ENCODE results near the gene KIF22.
"Not testable (repeated sequence)": the region's sequence is repeated elsewhere in the genome, so short reads cannot be mapped to it uniquely, and the experiment has no call there.

The KIF22 gene

DNA sequence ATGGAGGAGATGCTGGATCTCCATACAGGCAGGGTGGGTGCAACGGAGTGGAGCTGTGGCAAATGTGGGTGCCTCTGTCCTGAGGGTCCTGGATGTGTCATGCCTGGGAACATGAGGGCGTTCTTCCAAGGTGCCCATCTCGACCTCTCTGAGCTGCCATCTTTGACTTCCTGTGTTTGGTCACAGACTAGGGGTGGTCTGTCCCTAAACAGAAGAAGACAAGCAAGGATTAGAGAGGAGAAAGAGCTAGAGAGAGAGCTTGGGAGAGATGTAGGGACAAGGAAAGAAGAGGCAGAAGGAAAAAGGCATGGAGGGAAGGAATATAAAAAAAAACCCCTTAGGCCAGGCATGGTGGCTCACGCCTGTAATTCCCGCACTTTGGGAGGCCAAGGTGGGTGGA is 15.8 kb upstream of the KIF22 start:
- no peaks in the 10 kb centered on the region for H3K36me3 ChIP-seq (ENCODE audit: control insufficient read depth, insufficient read depth, low read length)
- H3K4me3 ChIP-seq (replicated peaks; ENCODE audit: low read depth, low read length), result no peak overlapping the region
- TF ChIP-seq, protein P1, sequence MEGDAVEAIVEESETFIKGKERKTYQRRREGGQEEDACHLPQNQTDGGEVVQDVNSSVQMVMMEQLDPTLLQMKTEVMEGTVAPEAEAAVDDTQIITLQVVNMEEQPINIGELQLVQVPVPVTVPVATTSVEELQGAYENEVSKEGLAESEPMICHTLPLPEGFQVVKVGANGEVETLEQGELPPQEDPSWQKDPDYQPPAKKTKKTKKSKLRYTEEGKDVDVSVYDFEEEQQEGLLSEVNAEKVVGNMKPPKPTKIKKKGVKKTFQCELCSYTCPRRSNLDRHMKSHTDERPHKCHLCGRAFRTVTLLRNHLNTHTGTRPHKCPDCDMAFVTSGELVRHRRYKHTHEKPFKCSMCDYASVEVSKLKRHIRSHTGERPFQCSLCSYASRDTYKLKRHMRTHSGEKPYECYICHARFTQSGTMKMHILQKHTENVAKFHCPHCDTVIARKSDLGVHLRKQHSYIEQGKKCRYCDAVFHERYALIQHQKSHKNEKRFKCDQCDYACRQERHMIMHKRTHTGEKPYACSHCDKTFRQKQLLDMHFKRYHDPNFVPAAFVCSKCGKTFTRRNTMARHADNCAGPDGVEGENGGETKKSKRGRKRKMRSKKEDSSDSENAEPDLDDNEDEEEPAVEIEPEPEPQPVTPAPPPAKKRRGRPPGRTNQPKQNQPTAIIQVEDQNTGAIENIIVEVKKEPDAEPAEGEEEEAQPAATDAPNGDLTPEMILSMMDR (IDR thresholded peaks at IDR 0.05; ENCODE audit: insufficient read depth, low read length, poor library complexity, severe bottlenecking), result no peak

DNA sequence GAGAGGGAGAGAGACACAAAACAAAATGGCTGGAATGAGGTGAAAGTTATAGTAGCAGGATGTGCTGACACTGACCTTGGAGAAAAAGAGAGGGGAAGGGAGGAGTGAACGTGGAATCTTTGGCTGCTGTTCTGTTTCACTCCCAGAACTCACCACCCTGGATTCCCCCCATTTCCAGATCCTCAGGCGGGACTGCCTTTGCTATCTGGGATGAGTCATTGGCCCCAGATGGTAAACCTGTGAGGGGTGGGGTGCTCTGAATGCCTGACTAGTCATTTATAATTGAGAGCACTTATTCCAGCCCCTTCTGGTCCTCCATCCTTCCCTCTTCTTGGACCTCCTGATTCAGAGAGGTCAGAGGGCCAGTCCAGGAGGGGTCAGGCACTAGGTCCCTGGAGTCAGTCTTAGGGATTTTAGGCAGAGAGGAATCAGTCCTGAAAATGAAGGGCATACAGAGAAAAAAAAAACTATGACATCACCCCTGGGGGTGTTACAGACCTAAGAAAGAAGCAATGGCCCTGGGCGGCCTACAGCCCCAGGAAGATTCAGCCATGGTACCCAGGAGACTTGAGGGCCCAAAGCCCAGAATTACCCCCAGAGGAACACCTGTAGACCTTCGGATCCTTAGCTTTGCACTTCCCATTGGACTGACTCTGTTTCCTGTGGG is 14.7 kb upstream of the KIF22 start:
- TF ChIP-seq, protein P1 (IDR thresholded peaks at IDR 0.05; ENCODE audit: insufficient read depth, low read length, poor library complexity, severe bottlenecking), result no peak
- no peak for DNase-seq (ENCODE audit: extremely low read depth, insufficient read length)
- H3K27me3 ChIP-seq (replicated peaks; ENCODE audit: control insufficient read depth, insufficient read depth, low read length), result no peaks in the 10 kb centered on the region; the same call in 1 of the 2 replicates
- no peaks in the 10 kb centered on the region for H3K36me3 ChIP-seq (ENCODE audit: control insufficient read depth, insufficient read depth, low read length)
- no peak overlapping the region for H3K4me3 ChIP-seq (replicated peaks; ENCODE audit: low read depth, low read length)

More for the DNA sequence above, 15.8 kb upstream of the KIF22 start:
- no peak for DNase-seq (ENCODE audit: extremely low read depth, insufficient read length)
- H3K27me3 ChIP-seq (replicated peaks; ENCODE audit: control insufficient read depth, insufficient read depth, low read length), result no peaks in the 10 kb centered on the region; the same call in 1 of the 2 replicates

DNA sequence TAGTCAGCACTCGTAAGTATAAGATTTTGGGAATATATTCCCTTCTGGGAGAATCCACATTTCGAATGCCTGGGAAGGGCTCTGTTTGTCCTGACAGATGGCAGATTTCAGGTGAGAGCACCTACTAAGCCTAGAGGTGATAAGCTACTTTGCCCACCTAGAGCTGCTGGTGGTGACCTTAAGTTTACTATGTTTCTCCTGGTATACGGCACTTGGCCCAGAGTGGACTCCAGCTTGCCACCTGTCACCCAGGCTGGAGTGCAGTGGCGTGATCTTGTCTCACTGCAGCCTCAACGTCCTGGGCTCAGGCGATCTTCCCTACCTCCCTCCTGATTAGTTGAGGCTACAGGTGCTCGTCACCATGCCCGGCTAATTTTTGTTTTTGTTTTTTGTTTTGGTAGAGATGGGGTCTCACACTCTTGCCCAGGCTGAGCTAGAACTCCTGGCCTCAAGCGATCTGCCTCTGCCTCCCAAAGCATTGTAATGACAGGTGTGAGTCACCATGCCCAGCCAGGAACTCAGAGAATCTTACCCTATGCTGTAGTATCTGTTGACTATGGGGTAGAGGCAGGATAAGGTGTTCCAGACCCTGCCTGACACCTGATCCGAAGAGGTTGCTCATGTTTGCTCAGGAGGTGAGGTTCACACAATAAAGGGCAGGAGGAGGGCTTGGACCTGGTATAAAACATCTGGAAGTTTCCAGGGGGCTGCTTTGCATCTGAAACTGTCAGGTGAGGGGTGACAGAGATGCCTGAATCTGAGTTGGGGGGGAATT is 12.8 kb upstream of the KIF22 start, which contains the start of gene ZG16:
TSS of gene ZG16 (plus strand) at position 681 of the 775 bp plus-strand sequence. CDS start 1,011 bp downstream, outside the sequence.
- TF ChIP-seq, protein P1 (IDR thresholded peaks at IDR 0.05; ENCODE audit: insufficient read depth, low read length, poor library complexity, severe bottlenecking), result no peak
- DNase-seq (ENCODE audit: extremely low read depth, insufficient read length), result no peak
- H3K4me3 ChIP-seq (replicated peaks; ENCODE audit: low read depth, low read length), result no peak within 1 kb of the TSS
- no peaks in the 10 kb centered on the region for H3K36me3 ChIP-seq (ENCODE audit: control insufficient read depth, insufficient read depth, low read length)
- no peaks in the 10 kb centered on the region; the same call in 1 of the 2 replicates for H3K27me3 ChIP-seq (replicated peaks; ENCODE audit: control insufficient read depth, insufficient read depth, low read length)

DNA sequence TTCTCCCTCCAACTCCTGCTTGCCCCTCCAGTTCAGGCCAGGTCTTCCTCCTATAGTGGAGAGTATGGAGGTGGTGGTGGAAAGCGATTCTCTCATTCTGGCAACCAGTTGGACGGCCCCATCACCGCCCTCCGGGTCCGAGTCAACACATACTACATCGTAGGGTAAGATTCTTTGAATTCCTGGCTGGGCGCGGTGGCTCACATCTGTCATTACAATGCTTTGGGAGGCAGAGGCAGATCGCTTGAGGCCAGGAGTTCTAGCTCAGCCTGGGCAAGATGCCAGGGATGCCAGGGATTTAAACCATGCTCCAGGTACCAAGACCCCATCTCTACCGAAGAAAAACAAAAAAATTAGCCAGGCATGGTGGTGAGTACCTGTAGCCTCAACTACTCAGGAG is 11.1 kb upstream of the KIF22 start:
- TF ChIP-seq, protein P1 (IDR thresholded peaks at IDR 0.05; ENCODE audit: insufficient read depth, low read length, poor library complexity, severe bottlenecking), result no peak
- DNase-seq (ENCODE audit: extremely low read depth, insufficient read length), result no peak
- H3K36me3 ChIP-seq (ENCODE audit: control insufficient read depth, insufficient read depth, low read length), result no peaks in the 10 kb centered on the region
- no peak overlapping the region for H3K4me3 ChIP-seq (replicated peaks; ENCODE audit: low read depth, low read length)
- no peaks in the 10 kb centered on the region; the same call in 1 of the 2 replicates for H3K27me3 ChIP-seq (replicated peaks; ENCODE audit: control insufficient read depth, insufficient read depth, low read length)

DNA sequence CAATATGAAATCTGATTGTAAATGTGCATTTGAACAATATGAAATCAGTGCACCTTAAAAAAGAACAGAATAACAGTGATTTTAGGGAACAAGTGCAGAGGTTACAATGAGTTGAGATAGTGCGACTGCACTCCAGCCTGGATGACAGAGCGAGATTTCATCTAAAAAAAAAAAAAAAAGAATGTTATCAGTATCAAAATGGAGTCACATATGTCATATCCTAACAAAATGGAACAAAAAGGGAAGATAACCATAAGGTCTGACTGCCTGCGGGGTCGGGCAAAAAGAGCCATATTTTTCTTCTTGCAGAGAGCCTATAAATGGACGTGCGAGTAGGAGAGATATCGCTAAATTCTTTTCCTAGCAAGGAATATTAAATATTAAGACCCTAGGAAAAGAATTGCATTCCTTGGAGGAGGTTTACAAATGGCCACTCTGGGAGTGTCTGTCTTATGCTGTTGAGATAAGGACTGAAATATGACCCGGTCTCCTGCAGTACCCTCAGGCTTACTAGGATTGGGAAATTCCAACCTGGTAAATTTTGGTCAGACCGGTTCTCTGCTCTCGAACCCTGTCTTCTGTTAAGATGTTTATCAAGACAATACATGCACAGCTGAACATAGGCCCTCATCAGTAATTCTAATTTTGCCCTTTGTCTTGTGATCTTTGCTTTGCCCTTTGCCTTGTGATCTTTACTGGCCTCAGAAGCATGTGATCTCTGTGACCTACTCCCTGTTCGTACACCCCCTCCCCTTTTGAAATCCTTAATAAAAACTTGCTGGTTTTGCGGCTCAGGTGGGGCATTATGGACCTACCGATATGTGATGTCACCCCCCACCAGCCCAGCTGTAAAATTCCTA is 7.2 kb upstream of the KIF22 start:
- H3K4me3 ChIP-seq (replicated peaks; ENCODE audit: low read depth, low read length); DNase-seq (ENCODE audit: extremely low read depth, insufficient read length): not testable (repeated sequence)

More for the DNA sequence above, 7.2 kb upstream of the KIF22 start:
- not testable (repeated sequence) for H3K36me3 ChIP-seq (ENCODE audit: control insufficient read depth, insufficient read depth, low read length); H3K27me3 ChIP-seq (replicated peaks; ENCODE audit: control insufficient read depth, insufficient read depth, low read length)

All from GM06990 (cell line).